NCI-H187 treated with DMSO at 0.1 percent for 48 hours (cell line): ENCODE measurements around the gene ZKSCAN2.

Experiments
- DNase-seq: peaks from one replicate; lab custom pipeline; 2025; lab: John Stamatoyannopoulos, UW

Gene ZKSCAN2

DNA sequence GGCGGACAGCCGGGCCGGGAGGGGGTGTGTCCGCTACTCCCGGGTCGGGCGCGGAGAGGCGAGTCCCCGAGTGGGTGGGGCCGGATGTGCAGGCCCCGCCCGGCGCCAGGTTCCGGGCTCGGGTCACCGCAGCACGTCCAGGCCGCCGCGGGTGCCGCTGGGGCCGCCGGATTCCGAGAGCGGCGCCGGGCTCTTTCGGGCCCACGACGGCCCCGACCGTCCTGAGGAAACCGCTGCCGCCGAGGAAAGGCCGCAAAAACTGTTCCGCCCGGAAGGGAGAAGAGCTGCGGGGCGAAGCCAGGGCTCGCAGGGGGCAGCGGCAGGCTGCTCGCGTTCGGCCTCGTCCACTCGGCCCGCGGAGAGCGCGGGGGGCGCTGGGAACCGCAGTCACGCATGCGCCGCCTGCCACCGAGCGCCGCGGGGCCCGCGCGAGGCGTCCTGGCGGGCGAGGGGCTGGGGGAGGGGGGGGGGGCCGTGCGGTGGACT, at the start of gene ZKSCAN2:
ZKSCAN2 (minus strand) TSS at position 376 of the 486 bp plus-strand sequence. CDS start 718 bp downstream, outside the sequence.
- no peak for DNase-seq

DNA sequence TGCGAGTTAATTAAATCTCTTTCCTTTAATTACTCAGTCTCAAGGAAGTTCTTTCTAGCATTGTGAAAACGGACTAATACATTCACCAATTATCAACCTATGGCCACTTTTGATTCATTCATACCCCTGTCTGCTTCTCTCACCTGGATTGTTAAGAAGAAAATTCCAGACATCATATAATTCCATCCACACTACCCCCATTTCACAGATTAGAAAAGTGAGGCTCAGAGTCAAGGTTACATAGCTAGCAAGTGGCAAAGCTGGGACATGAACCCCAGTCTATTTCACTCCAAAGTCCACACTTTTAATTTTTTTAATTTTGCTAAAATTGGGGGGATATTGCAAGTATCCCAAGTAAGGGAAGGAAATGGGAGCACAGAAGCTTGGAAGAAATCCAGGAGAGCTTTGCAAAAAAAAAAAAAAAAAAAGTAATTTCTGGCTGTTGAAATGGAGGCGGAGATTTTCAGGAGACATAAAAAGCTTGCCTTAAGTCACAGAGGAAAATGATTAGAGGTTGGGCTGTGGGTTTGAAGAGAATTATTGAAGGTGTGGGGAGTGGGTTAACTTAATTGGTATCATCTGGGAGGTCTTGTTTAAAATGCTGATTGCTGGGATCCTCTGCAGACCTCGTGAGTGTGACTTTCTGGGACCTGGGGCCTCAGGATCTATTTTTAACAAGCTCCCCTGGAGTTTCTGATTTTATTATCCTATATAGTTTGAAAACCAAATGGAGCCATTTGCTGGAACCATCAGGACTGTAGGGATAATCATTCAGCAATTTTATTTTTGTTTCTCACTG, 42.3 kb upstream of the ZKSCAN2 start:
- no peak for DNase-seq

DNA sequence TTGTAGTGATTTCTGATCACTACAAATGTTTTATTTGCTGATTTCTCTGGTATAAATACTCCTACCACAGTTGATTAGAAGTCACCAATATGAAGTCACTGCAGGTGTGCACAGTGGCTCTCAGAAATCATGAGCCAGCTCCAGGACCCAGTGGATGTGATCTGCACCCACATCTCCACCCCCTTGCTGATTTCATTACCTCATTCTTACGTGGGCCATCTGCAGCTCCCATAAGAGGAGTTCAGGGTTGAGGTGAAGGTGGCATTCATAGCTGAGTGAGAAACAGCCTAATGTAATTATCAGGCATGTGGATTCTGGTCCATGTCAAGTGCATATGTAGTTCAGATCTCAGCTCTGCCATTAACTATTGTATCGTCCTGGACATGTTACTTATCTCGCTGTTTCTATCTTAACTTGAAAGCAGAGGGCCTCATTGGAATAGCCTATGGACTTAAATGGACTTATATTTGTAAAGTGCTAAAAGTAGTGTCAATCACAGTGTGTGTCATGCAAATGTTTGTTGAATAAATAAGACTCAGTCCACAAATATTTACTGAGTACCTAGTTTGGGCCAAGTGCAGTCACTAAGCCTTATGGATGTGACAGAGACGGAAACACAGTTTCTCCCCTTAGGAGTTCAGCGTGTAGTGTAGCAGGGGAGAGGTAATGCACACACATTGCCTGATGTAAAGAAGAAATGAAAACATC, 40.7 kb upstream of the ZKSCAN2 start:
- no peak for DNase-seq

DNA sequence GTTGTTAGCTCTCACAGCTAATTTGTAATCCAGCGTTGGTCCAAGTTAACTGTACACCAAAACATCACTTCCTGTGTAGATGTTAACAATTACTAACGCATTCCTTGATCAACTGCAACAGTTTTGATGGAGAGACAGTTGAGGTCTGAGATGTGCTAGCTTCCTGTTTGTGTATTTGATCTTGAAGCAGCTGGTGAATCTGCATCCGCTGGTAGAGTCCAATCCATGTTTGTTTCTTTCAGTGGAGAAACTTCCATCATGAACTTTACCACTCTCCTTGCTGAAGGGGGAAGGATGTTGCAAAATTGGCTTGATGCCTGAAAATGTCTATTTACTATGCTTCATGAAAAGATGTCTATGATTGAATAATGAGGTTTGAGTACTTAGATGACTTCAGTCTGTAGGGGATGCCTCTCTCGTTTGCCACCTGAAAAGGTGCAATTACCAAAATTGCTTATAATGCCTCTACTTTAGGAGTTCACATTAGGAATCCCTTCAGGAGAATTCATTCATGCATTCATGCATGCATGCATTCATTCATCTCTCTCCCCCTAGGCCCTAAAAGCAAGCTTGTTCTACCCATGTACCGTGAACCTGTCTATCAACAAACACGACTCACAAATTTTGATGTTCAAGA, 39.6 kb upstream of the ZKSCAN2 start:
- no peak for DNase-seq

DNA sequence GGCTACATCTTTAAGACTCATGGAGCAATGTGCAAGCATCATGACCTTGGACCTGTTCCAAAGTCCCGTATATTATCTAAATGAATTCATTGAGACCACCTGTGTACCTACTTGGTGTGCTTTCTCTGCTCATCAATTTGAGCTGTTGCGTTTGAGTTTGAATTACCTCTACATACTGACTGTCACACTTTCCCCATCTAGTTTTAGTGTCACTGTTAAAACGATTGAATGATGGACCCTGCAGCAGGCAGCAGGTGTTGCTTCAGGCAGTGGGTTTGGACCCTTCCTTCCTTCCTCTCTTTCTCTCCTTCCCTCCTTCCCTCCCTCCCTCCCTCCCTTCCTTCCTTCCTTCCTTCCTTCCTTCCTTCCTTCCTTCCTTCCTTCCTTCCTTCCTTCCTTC, 33.9 kb upstream of the ZKSCAN2 start:
- DNase-seq = no peak

DNA sequence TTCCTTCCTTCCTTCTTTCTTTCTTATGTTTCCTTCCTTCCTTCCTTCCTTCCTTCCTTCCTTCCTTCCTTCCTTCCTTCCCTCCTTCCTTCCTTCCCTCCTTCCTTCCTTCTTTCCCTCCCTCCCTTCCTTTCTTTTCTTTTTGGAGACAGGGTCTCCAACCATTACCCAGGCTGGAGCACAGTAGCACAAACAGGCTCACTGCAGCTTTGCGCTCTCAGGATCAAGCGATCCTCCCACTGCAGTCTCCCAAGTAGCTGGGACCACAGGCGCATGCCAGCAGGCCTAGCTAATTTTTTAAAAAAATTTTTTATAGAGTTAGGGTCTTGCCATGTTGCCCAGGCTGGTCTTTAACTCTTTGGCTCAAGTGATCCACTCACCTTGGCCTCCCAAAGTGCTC, 31.8 kb upstream of the ZKSCAN2 start:
- DNase-seq = no peak

DNA sequence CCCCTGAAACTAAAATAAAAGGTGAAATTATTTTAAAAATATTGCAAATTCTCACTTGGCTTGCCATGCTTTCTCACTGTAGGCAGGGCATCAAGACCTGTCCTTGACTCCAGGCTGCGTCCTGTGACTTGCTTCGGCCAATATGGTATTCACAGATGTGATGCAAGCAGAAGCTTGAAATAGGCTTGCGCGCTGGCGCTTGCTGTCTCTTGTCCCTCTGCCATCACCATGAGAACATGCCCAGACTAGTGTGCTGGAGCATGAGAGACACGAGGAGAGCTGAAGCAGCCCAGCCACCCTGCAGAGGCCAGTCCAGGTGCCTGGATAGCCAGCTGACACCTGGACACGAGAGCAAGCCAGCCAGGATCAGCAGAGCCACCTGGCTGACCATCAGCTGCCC, 21.8 kb upstream of the ZKSCAN2 start:
- DNase-seq = no peak

DNA sequence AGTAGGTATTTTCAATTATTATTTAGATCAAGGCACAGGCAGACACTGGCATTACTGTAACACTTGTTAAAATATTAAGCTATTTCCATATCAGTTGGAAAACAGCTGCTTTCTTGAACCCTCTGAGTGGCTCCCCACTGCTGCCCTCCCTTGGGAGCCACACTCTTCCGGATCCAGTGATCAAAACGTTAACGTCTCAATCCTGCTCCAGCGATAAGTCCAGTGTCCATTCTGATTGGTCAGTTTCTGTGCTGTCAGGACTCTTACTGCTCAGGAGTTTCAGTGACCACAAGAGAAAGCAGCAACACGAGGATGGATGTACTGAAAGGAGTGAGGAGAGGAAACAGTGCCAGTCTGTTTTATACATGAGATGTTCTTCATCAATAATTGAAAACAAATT, 13.8 kb upstream of the ZKSCAN2 start:
- no peak for DNase-seq

DNA sequence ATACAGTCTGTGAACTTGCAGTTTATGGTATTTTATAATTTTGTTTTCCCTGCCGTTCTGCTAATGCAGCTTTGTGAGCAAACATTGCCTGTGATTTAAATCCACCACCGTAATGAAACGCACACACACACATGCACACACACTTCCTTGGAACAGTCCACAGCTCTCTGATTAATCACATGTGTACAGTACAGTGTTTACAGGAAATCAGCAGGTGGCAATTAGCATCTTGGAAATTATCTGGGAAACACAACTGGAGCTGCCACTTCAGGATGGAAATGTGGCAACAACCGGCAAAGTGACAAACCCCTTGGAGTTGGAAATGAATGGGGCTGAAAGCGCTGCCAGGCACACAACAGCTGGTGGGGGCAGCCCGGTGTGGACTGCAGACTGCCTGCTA, 12.9 kb upstream of the ZKSCAN2 start:
- no peak for DNase-seq

DNA sequence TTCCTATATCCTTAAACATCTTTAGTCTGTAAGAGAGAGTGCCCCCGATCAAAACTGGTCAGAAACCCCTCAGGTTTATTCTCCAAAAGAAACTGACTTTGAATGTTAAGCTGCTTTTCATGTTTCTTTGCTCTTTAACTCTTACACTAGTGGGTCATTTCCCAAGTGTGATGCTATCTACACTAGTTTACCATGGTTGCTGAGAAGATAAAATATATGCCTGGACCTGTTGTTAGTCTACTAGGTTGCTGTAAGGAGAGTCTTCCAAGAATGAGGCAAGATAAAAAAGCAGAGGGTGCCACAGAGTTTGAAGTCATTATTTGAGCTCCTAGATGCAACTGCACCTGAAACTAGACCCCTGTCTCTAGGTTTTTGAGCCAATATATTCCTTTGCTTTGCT, 12.2 kb upstream of the ZKSCAN2 start:
- DNase-seq = no peak

DNA sequence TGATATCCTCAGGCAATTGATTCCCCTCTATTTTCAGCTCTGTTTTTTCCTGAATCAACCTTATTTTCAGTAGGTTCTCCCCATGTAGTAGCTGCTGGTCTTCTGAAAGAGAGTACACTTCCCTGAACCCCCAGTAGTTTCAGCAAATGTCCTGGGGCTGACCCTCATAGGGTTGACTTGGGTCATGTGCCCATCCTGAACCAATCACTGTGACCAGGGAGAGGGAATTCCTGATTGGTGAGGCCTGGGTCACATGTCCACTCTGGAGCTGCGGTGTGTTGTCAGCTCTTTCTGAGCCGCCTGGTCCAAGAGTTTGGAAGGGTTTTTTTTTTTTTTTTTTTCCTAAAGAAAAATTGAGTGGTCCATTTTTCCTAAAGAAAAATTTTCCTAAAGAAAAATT, 8.3 kb upstream of the ZKSCAN2 start:
- DNase-seq = no peak

DNA sequence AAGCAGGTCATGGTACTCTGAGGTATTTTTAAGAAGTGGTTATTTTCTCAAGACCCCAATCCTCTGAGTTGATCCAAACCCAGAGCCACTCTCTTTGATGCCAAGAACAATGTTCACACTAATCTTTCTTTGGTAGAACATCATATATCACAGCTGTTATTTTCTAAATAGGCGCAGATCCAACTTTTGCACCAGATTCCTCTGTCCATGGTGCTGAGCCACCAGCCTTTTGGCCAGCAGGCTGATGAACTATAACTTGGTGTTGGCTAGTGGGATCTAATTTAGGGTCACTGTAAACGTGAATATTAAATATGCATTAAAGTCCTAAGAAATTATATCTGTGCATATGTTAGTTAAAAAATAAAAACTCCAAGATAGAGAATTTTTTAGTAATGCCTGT, 7.0 kb upstream of the ZKSCAN2 start:
- no peak for DNase-seq

DNA sequence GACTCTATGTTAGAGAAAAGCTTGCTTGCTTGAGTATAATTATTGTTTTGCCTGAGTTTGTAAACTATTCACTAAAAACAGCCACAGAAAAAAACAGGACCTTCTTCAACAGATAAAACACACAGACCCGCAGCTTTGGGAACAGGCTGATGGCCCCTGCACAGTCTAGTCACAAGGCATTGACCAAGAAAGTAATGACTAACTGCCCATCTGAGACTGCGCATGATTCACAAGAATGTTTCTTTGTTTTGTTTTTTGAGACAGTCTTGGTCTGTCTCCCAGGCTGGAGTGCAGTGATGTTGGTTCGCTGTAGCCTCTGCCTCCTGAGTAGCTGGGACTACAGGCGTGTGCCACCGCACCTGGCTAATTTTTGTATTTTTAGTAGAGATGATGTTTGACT, 2.8 kb upstream of the ZKSCAN2 start:
- no peak for DNase-seq

DNA sequence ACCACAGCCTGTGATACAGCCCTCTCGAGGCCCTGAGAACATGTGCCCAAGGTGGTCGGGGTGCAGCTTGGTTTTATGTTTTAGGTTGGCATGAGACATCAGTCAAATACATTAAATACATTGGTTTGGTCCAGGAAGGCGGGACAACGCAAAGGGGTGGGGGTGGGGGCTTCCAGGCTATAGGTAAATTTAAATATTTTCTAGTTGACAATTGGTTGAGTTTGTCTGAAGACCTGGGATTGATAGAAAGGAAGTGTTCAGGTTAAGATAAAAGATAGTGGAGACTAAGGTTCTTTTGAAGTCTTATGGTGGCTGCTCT, 1.2 kb upstream of the ZKSCAN2 start:
- DNase-seq = no peak

DNA sequence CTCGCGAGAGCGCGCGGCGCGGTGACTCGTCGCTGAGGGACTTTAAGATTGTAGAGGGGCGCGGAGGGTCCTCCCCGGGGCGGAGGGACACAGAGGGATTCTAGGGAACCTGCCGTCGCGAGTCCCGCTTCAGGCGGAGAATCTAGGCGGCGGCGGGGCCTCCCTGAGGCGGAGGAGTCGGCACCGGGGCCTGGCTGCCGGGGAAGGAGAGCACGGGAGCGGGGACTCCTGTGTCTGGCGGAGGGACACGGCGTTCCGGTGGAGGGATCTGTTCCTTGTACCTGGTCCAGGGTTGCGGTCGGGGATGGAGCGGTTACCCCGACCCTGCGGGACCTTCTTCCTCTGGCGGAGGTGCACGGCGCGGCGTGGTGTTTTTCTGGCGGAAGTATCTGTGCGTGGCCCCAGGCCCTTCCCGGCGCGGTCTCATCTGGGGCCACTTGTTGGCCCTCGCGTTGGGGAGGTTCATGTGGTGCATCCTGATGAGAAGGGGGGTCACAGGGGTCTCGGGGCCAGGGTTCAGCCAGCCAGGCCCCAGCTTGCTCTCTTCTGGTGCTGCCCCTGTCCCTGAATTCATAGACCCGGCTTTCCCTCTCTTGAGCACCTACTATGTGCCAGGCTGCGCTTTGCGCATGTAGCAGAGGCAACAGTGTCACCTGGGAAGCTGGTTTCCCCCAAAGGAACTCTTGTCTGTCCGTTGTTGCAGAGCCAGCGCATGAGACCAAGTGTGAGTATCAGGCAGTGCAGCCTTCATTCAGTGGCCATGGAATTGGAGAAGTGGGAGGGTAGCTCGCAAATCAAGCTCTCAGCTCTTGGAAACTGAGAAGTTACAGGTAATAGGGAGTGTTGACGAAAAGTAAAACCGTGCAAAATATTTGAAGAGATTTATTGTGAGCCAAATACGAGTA, 563 bp upstream of the ZKSCAN2 start:
- no peak for DNase-seq

DNA sequence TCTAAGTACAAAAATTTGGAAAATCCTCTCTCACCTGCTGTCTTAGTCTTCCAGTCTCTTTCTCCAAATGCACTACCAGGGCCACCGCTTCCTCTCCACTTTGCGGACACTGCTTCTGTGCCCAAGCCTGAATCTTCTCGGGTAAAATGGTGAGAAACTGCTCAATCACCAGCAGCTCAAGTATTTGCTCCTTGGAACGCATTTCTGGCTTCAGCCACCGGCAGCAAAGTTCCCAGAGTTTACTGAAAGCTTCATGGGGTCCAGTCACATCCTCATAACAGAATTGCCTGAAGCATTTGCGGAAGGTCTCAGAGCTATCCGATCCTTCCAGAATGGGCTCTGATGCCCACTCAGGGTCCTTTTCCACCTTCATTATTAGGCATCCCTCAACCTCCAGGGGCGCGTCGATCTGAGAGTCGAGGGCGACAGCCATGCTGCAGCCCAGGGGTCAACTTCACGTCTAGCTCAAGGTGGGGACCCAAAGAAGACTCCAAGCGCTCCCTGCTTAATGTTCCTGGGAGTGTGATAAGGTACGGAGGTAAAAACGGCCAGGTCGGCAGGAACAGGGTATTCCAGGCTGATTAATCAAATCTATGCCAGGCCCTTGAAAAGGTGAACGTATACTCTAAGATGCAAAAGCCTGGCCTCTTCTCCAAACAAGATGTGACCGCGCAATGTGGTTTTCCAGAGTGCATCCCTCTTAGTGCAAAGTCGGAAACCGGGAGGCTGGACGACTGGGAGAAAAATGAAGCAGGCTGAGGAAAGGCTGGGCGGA, 763 bp downstream of the ZKSCAN2 start:
- DNase-seq = no peak

DNA sequence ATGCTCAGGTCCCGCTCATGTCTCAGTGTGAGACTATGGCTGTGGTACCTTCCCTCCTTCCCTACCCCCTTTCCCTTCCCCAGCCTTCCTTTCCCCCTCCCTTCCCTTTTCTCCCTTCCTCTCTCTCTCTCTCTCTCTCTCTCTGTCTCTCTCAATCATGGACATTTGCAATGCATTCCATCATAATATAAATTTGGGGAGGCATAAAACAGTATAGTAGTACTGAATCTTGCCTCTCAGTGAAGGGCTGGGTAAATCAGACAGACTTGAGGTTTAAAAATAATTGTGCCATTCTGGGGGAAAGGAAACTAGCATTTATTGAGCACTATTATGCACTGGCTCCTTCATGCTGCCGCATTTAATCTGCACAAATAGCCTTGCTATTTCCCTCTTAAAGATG, 4.3 kb downstream of the ZKSCAN2 start:
- DNase-seq = no peak

DNA sequence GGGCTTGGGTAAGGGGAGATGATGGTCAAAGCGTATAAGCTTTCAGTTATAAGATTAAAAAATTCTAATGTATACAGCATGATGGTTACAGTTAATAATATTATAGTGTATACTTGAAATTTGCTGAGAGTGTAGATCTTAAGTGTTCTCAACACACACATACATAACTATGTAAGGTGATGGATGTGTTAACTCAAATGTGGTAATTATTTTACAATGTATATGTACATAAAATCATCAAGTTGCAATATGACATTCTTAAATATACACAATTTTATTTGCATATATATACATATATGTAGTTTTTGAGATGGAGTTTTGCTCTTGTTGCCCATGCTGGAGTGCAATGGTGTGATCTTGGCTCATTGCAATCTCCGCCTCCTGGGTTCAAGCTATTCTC, 7.2 kb downstream of the ZKSCAN2 start:
- no peak for DNase-seq

DNA sequence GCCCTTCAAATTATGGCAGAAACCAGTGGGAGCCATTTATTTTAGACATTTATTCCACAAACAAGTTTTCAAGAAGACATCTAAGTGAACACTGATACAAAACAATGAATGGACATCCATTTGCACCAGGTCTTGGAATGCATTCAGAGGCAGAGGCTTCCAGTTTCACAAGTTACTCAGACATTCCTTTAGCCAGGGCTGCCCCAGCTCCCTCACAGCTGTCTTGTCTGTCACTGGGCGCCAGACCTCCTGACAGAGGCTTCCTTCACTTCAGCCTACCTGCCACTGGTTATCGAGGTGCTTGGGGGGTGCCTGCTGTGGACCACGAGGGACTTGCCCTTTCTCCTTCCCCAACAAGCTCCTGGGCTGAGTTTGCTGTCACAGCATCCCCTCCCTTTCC, 21.7 kb downstream of the ZKSCAN2 start:
- no peak for DNase-seq

DNA sequence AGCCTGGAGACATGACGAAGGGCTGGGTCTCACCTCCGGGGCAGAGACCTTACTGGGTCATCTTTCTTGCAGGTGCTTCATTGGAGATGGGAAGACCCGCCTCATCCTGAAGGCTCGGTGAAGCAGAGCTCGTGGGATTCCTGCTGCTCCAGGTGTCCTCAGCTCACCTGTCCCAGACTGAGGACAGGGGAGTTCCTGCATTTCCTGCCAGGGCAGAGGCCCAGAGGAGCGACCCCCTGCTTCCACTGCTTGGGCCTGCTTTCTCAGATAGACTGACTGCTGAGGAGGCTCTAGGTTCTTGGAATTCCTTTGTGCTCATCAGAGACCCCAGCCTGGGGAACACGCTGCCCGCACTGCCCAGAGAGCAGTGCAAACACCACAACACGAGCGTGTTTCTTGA, 29.3 kb downstream of the ZKSCAN2 start:
- DNase-seq = no peak

DNA sequence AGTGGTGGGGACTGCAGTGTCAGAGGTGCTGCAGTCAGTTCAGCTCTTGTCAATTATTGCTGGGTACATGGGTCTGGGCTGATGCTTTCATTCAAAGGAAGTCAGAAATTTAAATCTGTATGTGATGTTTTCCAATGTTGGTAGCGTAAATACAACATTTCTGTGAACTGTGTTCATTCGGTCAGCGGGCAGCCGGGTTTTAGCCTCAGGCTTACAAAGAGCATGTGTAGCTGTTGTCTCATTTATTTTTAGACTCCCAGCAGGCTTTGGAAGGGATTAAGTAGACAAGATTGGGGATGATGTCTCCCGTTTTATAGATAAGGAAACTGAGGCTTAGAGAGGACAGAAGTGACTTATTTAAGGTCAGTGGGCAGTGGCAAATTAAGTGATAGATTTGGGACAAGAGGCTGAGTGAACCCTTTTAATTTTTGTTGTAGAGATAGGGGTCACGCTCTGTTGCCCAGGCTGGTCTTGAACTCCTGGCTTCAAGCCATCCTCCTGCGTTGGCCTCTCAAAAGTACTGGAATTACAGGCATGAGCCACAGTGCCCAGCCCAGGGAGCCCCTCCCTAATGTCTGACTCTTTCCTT, 32.8 kb downstream of the ZKSCAN2 start:
- no peak for DNase-seq
